ENCODE results near the gene THAP4.
"Not testable (repeated sequence)": the region's sequence is repeated elsewhere in the genome, so short reads cannot be mapped to it uniquely, and the experiment has no call there.

THAP4 gene

DNA sequence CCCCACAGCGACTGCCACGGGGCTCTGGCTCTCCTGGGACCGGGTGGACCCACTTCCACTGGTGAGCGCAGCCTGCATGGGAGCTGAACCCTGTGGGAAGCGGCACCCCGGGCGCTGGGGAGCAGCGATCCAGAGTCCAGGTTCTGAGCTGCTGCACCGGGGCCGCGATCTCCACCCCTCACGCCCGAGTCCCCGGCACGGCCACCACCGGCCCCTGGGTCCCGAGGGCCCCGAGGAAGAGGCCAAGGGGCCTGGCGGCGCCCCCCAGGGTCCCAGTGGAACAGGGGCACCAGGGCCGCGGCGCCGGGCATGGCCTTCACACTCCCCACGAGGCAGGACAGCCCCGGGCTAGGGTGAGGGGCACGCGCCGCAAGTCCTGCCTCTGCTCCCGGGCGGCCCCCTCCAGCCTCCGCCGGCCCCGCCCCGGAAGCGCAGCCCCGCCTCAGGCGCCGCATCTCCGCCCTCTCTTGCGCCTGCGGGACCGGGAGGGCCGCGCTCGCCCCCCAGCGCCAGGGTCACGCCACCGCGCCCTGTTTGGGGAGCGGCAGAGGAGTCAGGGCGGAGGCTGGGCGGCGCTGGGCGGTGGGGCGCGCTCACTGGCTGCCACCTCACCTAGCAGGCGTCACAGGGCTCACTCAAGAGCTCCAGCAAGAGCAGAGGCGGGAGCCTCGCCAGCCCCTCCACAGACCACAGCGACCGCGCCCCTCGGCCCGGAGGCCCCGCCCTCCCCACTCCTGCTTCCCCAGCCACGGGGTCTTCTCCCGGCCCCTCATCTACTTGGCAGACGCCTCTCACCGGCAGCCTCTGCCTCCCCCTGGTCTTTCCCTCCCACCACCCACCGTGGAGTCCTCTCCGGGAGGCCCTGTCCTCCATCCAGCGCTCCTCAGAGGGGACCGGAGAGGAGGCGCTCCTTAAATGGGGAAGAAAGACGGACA lies 26.8 kb downstream of the THAP4 start:
- DNase-seq = no peak

DNA sequence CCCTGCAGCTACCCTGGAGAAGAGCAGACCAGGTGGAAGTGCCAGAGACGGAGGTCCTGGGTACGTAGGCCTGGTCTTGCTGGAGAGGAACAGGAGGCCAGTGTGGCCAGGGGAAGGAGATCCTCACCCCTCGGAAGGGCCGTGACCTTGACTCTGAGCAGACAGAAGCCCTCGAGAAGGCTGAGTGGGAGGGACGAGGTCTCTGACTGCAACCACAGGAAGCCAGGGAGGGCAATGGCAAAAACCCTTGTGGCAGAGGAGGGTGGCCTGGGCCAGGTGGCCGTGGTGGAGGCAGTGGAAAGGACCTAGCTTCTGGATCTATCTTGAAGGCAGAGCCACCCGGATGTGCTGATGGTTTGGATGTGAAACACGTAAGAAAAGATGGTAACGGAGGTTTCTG lies 28.1 kb downstream of the THAP4 start:
- no peak for DNase-seq

GRCh38 chr2:241607162-241607885 lies 29.6 kb downstream of the THAP4 start:
- no peak for DNase-seq

- no peak for DNase-seq
Measured at GRCh38 chr2:241606186-241606585, 30.8 kb downstream of the THAP4 start.

GRCh38 chr2:241603686-241604085 lies 33.3 kb downstream of the THAP4 start:
- no peak for DNase-seq

DNA sequence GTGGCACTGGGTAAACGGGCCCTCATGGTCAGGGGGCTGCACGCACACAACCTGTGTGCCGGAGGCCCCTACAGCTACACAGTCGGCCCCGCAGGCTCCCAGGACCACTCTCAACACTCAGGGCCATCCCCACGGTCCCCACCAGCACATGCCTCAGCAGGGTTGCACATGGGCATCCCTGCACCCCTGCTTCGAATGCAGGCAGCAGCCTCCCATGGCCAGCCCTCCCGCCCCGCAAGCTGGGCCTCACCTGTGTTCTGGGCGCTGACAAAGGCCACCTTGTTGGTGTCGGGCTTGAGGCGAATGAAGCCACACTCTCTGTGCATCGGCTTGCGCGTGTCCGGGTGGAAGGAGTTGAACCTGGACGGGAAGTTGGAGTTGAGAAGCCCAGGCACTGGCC lies 34.2 kb downstream of the THAP4 start:
- no peak for DNase-seq

DNA sequence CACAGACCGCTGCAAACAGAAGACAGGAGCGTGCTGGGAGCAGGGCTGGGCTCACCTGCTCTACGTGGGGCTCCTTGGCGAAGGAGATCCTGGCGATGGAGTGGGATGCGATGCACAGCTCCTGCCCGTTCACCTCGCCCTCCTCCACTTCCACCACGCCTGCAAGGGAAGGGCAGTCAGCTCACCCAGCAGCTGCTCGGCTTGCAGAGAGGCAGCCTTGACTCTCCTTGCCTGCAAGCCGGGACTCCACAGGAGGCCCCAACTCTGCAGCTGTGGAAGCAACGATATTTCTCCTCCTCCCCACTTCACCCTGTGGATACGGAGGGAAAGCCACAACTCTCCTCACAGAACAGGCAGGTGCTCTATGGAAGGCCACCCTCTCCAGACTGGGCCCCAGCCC lies 35.1 kb downstream of the THAP4 start:
- DNase-seq = no peak

GRCh38 chr2:241599615-241600014 lies 37.3 kb downstream of the THAP4 start:
- DNase-seq = no peak

DNA sequence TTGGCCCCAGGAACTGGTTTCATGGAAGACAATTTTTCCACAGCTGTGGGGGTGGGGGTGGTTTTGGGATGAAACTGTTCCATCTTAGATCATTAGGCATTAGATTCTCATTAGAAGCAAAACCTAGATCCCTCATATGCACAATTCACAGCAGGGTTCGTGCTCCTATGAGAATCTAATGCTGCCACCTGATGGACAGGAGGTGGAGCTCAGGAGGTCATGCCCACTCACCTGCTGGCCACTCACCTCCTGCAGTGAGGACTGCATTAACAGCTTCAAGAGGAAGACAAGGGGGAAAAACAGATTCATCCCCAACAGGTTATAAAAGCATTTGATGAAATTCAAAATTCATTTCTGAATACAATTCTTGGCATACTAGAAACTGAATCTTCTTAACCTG lies 38.5 kb downstream of the THAP4 start:
- DNase-seq = no peak

DNA sequence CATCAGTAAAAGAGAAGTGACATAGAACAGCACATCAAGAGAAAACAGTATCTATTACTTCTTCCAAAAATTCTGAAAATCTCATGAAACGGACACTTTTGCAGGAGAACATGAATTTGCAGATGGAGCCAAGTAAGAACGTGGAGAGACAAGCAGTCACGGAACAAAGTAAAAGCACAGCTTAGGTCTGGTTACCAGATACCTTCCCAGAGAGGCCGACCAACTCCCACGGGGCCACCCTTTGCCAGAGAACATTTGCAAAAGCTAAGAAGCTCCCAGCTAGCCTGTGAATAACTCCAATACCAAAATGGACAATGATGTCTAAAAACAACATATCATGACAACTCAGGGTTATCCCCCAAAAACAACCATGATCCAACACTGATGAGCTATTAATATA lies 38.9 kb downstream of the THAP4 start:
- DNase-seq = no peak

DNA sequence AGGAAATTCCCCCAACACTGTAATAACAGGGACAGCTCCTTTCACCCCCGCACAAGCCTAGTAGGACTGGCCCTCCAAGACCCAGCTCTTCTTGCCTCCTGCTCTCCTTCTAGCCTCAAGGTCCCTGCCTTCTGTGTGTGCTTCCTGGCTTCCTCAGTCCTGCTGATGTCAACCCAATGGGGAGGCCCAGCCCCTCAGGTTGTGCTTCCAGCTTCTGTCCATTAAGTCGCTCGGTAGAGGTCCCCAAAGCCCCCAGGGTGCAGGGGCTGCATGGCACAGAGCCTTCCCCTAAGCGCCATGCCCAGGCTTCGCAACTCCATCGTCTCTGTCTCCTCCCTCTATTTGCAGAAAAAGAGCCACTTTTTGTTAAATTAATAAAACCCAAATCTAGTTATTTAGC lies 39.4 kb downstream of the THAP4 start:
- no peak for DNase-seq

- no peak for DNase-seq
Measured at GRCh38 chr2:241595600-241596140, 41.3 kb downstream of the THAP4 start.

DNA sequence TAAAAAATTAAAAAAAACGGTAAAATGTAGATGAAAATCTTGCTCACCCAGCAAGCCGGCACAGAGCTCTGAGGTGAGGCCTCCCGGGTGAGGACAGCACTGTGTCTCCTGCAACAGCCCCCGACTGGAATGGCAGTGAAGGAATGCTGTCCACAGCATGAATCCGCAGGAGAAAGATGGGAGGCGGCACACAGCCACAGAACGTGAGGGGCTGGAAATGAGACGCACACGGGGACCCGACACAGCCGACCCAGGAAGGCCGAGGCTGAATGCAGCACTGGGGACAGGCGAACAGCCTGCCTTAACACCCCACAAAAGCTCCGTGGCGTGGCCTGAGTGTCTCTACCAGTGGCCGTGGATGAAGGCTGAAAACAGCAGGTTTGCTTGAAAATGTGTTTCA lies 43.7 kb downstream of the THAP4 start:
- DNase-seq = no peak

DNA sequence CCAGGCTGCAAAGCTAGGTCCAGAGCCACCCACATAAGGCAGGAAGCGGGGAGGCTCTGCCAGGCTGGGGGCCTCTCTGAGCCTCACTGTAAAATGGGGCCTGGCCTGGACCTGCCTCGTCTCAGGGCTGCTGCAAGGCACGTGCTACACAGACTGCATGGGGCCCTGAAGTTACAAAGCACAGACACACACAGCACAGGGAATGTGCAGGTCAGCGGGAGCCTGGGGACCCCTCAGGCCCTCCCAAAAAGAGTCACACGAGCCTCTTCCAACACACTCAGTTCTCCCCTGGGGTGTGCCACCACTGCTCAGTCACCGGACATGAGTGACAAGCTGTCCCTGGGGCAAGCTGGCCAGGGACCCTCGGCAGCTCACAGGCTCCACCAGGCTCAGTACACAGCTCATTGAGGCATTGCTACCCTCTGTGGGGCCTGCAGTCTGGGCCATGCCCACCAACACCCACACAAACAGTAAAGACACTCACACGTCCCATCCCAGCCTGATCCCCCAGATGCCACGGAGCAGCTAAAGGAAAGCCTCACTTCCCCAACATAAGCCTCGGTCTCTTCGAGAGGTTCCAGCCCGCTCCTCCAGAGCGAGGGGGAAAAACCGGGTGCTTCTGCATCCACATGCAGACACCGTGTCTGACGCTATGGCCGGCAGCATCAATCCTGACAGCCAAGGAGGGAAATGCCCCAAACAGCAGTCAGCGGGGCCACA lies 44.7 kb downstream of the THAP4 start:
- DNase-seq = no peak

DNA sequence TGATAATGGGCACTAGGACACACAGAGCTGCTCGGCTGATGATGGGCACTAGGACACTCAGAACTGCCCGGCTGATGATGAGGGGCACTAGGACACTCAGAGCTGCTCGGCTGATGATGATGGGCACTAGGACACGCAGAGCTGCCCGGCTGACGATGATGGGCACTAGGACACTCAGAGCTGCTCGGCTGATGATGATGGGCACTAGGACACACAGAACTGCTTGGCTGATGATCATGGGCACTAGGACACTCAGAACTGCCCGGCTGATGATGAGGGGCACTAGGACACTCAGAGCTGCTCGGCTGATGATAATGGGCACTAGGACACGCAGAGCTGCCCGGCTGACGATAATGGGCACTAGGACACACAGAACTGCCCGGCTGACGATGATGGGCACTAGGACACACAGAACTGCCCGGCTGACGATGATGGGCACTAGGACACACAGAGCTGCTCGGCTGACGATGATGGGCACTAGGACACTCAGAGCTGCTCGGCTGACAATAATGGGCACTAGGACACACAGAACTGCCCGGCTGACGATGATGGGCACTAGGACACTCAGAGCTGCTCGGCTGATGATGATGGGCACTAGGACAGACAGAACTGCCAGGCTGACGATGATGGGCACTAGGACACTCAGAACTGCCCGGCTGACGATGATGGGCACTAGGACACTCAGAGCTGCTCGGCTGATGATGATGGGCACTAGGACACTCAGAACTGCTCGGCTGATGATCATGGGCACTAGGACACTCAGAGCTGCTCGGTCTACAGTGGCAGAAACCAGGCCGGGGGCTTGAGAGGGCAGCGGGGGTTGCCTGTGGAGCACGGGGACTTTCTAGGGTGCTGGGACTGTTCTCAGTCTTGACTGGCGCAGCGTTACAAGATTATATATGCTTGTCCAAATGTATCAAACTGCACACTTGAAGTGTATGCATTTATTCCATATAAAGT lies 46.2 kb downstream of the THAP4 start:
- DNase-seq = not testable (repeated sequence)

DNA sequence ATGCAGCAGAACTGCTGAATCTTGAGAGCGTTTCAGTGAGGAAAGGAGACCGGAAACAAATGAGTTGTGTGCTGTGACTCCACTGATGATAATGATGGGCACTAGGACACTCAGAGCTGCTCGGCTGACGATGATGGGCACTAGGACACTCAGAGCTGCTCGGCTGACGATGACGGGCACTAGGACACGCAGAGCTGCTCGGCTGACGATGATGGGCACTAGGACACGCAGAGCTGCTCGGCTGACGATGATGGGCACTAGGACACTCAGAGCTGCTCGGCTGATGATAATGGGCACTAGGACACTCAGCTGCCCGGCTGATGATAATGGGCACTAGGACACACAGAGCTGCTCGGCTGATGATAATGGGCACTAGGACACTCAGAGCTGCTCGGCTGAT lies 47.1 kb downstream of the THAP4 start:
- DNase-seq = not testable (repeated sequence)

DNA sequence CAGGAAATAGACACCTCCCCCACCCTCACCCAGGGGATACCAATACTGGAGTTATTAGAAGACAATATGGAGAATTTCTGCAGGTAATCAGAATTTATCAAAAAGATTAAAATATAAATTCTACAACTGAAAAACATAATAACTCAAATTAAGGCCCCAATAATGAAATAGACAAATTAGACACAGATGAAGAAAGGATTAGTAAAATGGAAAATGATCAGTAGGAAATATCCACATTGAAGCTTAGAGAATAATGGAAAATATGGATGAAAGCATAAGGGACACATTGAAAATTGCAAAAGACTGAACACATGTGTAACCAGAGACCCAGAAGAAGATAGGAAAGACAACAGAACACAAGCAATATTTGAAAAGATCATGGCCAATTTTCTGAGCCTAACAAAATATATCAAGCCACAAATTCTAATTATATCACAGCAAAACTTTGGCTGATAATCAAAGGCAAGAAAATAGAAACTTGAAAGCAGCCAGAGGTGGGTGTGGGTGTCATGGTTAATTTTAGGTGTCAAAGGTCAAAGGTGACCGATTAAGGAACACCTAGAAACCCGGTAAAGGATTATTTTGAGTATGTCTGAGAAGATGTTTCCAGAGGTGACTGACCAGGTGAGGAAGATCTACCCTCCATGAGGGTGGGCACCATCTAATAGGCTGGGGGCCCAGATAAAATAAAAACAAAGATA lies 50.2 kb downstream of the THAP4 start:
- DNase-seq = no peak

DNA sequence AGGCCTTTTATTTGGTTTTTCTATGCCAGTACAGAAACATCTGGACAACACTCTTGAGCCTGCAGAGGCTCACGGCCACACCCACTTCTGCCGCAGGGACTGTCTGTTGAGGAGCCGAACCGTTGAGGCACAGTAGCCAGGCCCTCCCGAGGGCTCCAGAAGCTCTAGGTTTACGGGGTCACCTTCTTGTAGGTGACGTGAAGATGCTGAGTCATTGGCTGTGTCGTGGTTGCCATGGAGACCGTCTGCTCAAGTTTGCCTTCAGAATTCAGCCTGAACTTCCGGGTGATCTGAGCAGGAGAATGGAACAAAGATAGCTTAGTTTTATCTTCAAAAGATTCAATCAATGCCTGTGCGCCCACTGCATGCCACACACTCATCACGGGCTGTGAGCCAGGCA lies 52.5 kb downstream of the THAP4 start:
- no peak for DNase-seq

GRCh38 chr2:241582806-241583205 lies 54.2 kb downstream of the THAP4 start:
- no peak for DNase-seq

DNA sequence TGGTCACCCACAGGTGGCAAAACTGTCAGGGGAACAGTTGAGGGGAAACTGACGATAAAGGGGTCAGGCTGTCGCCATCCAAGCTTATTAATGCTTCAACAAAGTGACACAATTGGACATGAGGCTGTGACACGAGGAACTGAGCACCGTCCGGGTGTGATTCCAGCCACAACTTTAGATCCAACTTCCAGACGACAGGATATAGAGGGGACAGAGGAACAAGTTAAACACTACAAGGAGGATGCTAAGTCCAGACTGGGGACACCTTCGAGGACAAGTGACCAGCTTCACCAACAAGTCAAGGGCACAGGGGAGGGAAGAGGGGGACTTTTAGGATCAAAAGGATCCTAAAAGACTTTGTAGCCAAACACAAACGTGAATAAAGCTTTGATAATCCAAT lies 54.6 kb downstream of the THAP4 start:
- DNase-seq = no peak

GRCh38 chr2:241579281-241579680 lies 57.7 kb downstream of the THAP4 start:
- no peak for DNase-seq

Data from COR-L47 (cell line).